HEK293T (cell line): ENCODE data around the gene FUT7.

Source experiments
- CTCF ChIA-PET: fragments of 350-600 bp; formaldehyde crosslinking; extraction: SDS; loops from one replicate; lab custom pipeline; 2021; ENCODE audit warnings: antibody characterized with exemption, inconsistent platforms; lab: Yijun Ruan, JAX
- POLR2A ChIA-PET: fragments of 350-600 bp; formaldehyde crosslinking; extraction: SDS; loops from one replicate; lab custom pipeline; 2020; ENCODE audit warnings: antibody characterized with exemption, inconsistent platforms; lab: Yijun Ruan, JAX
- DNase-seq: peaks from one replicate; pipeline ENCODE4 v3.0.0; 2012; ENCODE audit warnings: mixed read lengths; ENCODE audit errors: extremely low spot score
- ARNT ChIP-seq: fragments of 450-650 bp; IDR thresholded peaks from 2 replicates; pipeline ENCODE4 v1.6.1; 2017; ENCODE audit warnings: mild to moderate bottlenecking
- BHLHE40 ChIP-seq: fragments of 450-650 bp; IDR thresholded peaks from 2 replicates; pipeline ENCODE4 v1.6.1; 2016; ENCODE audit warnings: mild to moderate bottlenecking, moderate library complexity, borderline replicate concordance
- CTBP1 ChIP-seq: fragments of 450-650 bp; IDR thresholded peaks from 2 replicates; pipeline ENCODE4 v1.6.1; 2016; ENCODE audit warnings: borderline replicate concordance
- ELF4 ChIP-seq: fragments of 450-650 bp; IDR thresholded peaks from 2 replicates; pipeline ENCODE4 v1.6.1; 2017; ENCODE audit warnings: antibody characterized with exemption
- FOXA1 ChIP-seq: fragments of 450-650 bp; IDR thresholded peaks from 2 replicates; pipeline ENCODE4 v1.6.1; 2016; ENCODE audit warnings: mild to moderate bottlenecking
- FOXK2 ChIP-seq: fragments of 450-650 bp; IDR thresholded peaks from 2 replicates; pipeline ENCODE4 v1.6.1; 2016; ENCODE audit warnings: mild to moderate bottlenecking
- FOXM1 ChIP-seq: fragments of 450-650 bp; IDR thresholded peaks from 2 replicates; pipeline ENCODE4 v1.6.1; 2017; ENCODE audit warnings: mild to moderate bottlenecking, borderline replicate concordance
- HDGF ChIP-seq: fragments of 450-650 bp; IDR thresholded peaks from 2 replicates; pipeline ENCODE4 v1.6.1; 2017; ENCODE audit warnings: antibody characterized with exemption, borderline replicate concordance
- L3MBTL2 ChIP-seq: fragments of 450-650 bp; conservative IDR thresholded peaks from 2 replicates; pipeline ENCODE4 v1.6.1; 2016; ENCODE audit warnings: mild to moderate bottlenecking
- LEF1 ChIP-seq: fragments of 450-650 bp; IDR thresholded peaks from 2 replicates; pipeline ENCODE4 v1.6.1; 2017; ENCODE audit warnings: mild to moderate bottlenecking, borderline replicate concordance
- NFRKB ChIP-seq: fragments of 450-650 bp; IDR thresholded peaks from 2 replicates; pipeline ENCODE4 v1.6.1; 2016; ENCODE audit warnings: mild to moderate bottlenecking, moderate library complexity
- PKNOX1 ChIP-seq: fragments of 450-650 bp; IDR thresholded peaks from 2 replicates; pipeline ENCODE4 v1.6.1; 2016
- SP1 ChIP-seq: fragments of 450-650 bp; IDR thresholded peaks from 2 replicates; pipeline ENCODE4 v1.6.1; 2017
- SUZ12 ChIP-seq: fragments of 450-650 bp; IDR thresholded peaks from 2 replicates; pipeline ENCODE4 v1.6.1; 2016; ENCODE audit warnings: mild to moderate bottlenecking
- TARDBP ChIP-seq: fragments of 450-650 bp; IDR thresholded peaks from 2 replicates; pipeline ENCODE4 v1.6.1; 2016
- ZNF384 ChIP-seq: fragments of 450-650 bp; IDR thresholded peaks from 2 replicates; pipeline ENCODE4 v1.6.1; 2016

The FUT7 gene

GRCh38 chr9:136983656-136984314, 48.1 kb downstream of the FUT7 start:
- CTCF ChIA-PET = no interaction called here

GRCh38 chr9:136983167-136983566, 48.7 kb downstream of the FUT7 start:
- no peak for DNase-seq
- ChIA-PET CTCF (no interaction called here), POLR2A (no interaction called here)
- TF ChIP-seq ELF4 = no peak
- no peak for TF ChIP-seq TARDBP
- TF ChIP-seq L3MBTL2 = no peak
- no peak for TF ChIP-seq ZNF384
- TF ChIP-seq BHLHE40 = no peak
- TF ChIP-seq LEF1 = no peak
- no peak for TF ChIP-seq CTBP1
- TF ChIP-seq FOXA1 = no peak
- TF ChIP-seq HDGF = no peak
- no peak for TF ChIP-seq FOXK2
- no peak for TF ChIP-seq PKNOX1
- no peak for TF ChIP-seq SP1
- no peak for TF ChIP-seq FOXM1
- TF ChIP-seq SUZ12 = no peak

More at GRCh38 chr9:136983656-136984314, 48.1 kb downstream of the FUT7 start:
- POLR2A ChIA-PET = no interaction called here
- DNase-seq = no peak
- TF ChIP-seq FOXK2 (no peak), ZNF384 (no peak), L3MBTL2 (no peak), FOXM1 (no peak), FOXA1 (no peak), TARDBP (no peak), LEF1 (no peak), BHLHE40 (no peak), ARNT (no peak), PKNOX1 (no peak), HDGF (no peak), CTBP1 (no peak), NFRKB (no peak), SUZ12 (no peak), SP1 (no peak), ELF4 (no peak)

GRCh38 chr9:136982232-136983051, 49.4 kb downstream of the FUT7 start, which contains the start of gene LCNL1:
LCNL1 (plus strand) TSS chr9:136982993; CDS start chr9:136983587, 594 bp downstream.
- no peak for TF ChIP-seq FOXK2
- POLR2A ChIA-PET = interaction anchor here (1.6 to 1.7 kb wide), 2 partner anchors 9 to 11 kb away, joined by 5 to 12 read pairs; no protein-coding TSS in a partner anchor
- no peak for DNase-seq
- CTCF ChIA-PET = no interaction called here

- TF ChIP-seq BHLHE40 (no peak), ZNF384 (no peak)
Observed at GRCh38 chr9:136981588-136982231, 50.2 kb downstream of the FUT7 start.

GRCh38 chr9:136980669-136981478, 51.0 kb downstream of the FUT7 start:
- CTCF ChIA-PET = interaction anchor here (0.6 kb wide), 1 partner anchor 280 kb away, joined by 3 read pairs; no protein-coding TSS in a partner anchor
- TF ChIP-seq ZNF384 (no peak), FOXM1 (no peak), BHLHE40 (no peak), NFRKB (no peak), SUZ12 (no peak), ARNT (no peak), CTBP1 (no peak), TARDBP (no peak), HDGF (no peak), PKNOX1 (no peak), LEF1 (no peak), SP1 (no peak), ELF4 (no peak), FOXA1 (no peak), FOXK2 (no peak), L3MBTL2 (no peak)
- DNase-seq = no peak
- POLR2A ChIA-PET = interaction anchor here (1.7 kb wide), 1 partner anchor 11 kb away, joined by 12 read pairs; no protein-coding TSS in a partner anchor

More at GRCh38 chr9:136981588-136982231, 50.2 kb downstream of the FUT7 start:
- POLR2A ChIA-PET = interaction anchor here (1.6 to 1.7 kb wide), 2 partner anchors 10 to 11 kb away, joined by 5 to 12 read pairs; no protein-coding TSS in a partner anchor
- DNase-seq = no peak
- CTCF ChIA-PET = no interaction called here
